ENCODE data around the gene ZNF462.

The ZNF462 gene

DNA sequence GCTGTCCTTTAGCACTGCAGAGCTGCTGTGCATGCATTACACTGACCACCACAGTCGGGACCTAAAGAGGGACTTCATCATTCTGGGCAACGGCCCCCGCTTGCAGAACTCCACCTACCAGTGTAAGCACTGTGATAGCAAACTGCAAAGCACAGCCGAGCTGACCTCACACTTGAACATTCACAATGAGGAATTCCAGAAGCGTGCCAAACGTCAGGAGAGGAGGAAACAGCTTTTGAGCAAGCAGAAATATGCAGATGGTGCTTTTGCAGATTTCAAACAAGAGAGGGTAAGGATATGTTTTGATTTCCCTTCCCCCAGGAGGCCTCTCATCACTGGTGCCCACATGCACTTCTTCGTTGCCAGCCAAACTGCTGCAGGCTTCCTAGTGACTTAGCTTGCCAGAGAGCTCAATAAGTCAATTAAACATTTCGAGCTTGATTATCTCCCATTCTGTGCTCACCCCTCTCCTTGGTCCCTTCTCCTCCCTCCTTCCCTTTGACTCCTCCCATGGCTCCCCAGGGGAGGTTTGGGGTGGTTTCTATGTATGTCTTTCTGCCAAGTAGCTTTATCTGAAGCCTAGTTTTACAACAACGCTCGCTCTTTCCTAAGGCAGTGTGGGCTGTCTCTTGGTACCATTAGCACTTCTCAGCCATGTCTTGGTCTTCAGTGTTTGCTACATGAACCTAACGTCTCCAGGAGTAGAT is 66.7 kb downstream of the ZNF462 start:
- no peak for DNase-seq

DNA sequence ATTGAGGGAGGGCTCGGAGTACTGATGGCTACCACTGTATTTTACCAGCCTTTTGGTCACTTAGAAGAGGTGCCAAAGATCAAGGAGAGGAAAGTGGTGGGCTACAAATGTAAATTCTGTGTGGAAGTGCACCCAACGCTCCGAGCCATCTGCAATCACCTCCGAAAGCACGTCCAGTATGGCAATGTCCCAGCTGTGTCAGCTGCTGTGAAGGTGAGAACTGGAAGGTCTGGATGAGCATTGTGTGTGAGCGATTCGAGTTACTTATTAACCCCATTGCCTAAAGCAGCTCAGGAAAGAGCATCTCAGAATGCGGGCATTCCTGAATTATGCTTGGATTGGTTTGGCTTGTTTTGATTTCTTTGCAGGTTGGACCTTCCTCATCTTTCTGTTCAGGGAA is 67.5 kb downstream of the ZNF462 start:
- DNase-seq = no peak

DNA sequence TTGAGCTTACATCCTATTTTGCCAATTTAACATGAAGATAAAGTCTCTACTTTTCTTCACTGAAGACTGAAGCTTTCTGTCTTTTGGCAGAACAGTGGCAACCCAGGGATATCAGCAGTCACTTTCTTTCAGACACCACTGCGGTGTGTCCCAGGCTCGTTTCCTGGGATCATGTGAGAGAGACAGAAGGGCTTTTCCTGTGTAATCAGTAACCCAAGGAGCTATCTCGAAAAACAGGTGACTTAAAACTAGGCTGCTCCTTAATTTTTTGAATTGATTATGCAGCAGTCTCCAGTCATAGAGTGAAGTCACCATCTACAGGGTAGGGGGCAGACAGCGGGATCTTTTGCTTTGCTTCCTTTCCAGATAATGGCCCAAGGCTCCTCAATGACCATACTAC is 68.5 kb downstream of the ZNF462 start:
- no peak for DNase-seq

DNA sequence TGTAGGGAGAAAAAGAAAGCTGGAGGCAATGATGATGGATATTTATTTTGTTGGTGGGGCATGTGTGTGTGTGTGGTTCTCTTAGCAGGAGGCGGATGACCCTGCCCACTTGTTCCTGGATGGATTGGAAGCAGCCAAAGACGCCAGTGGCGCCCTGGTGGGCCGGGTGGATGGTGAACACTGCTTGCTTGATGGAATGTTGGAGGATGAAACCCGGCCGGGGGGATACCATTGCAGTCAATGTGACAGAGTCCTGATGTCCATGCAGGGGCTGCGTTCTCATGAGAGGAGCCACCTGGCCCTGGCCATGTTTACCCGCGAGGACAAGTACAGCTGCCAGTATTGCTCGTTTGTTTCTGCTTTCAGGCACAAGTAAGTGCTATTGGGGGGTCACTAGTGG is 69.2 kb downstream of the ZNF462 start:
- DNase-seq = no peak

DNA sequence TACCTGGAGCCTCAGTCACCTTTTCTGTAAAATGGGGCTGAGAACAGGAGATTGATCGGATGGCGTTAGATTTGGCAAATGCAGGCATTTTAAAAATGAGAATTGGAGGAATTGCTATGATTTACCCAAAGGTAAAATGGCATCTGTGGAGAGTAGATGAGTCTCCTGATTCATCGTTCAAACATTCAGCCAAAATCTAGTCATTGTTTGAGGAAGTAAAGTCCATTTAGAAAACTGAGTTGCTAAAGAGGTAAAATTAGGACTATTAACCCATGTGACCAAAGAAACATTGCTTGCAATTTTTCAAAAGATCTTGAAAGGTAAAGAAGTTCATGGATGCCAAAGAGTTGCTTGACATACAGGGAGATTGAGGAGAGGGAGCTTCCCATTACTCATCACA is 69.7 kb downstream of the ZNF462 start:
- no peak for DNase-seq

DNA sequence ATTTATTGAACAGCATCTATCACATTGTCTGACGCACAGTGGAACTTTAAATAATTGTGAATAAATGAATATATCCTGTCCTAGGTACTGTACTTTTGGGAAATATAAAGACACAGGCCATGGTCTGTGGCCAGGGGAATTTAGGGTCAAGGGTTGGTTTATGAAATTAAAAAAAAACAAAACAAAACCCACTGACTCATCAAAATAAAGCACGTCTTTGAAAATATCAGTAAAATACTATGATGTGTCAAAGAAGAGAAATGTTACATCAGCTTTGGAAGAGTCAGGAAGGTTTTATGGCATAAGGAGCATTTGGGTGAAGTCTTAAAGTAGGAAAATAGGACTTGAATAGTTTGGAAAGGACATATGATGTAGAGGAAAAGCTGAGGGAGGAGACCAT is 70.5 kb downstream of the ZNF462 start:
- no peak for DNase-seq

DNA sequence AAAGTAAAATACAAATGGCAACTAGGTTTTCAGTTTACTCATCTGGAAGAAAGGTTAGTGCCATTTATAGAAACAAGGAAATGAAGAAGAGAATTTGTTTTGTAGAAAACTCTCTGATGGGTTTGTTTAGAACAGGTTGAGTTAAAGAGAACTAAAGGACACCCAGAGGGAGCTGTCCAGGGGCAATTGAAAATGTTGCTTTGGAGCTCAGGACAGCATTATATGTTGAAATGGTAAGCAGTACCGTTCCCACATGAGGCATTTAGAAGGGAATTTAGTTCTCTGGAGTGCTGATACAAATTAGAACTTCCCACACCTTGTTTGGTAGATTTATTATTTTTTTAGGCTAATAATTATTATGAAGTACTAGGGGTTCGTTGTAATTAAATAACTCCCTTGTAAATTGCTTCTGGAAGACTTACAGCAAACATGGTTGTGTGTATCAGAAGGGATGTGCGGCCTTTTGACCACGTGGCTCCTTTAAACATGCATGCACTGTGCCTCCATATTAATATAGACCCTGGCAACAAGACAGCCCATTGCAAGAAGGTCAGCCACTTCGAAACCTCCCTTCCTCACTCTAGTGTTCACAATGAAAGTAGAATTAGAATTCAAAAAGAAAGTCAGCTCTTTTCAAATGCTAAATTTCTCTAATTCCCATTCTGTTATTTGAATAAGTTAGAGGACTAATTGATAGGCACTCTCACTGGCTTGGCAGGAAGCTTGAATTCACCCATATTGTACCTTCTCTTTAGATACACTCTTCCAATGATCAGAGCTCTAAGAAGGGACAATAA is 71.7 kb downstream of the ZNF462 start:
- DNase-seq = no peak

DNA sequence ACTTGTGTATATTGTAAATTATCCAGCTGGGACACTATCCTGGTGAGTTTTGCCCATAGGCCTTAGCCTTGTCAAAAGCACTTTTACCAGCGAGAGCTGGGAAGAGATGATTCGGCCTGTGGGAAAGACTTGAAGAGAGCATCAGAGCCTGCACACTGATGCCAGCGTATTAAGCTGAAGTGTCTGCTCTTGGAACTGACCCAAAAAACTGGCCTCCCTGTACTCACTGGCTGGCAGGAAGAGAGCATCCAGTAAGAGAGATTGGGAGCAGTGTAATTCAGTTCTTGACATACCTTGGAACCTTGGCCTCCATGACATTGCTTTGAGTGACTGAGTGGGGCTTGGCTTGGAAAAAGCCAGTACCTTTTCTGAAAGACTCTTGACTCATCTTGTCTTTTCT is 73.7 kb downstream of the ZNF462 start:
- DNase-seq = no peak

DNA sequence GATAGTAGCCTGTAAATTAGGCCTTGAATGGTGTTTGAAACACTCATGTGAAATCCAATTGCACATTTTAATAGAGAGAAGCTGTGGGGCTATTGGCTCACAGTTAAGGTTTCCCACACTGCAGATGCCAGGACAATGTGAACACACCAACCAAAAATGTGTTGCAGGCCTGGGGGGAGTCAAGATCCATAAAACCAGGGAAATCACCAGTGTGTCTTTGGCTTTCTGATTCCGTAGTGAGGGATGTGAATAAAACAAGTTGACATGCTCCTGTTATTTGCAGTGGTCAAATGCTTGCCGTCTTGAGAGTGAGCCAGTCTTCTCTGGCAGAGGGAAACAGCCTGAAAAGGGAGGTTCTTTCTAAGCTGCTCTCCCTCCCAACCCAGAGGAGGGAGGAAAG is 79.0 kb downstream of the ZNF462 start:
- no peak for DNase-seq

DNA sequence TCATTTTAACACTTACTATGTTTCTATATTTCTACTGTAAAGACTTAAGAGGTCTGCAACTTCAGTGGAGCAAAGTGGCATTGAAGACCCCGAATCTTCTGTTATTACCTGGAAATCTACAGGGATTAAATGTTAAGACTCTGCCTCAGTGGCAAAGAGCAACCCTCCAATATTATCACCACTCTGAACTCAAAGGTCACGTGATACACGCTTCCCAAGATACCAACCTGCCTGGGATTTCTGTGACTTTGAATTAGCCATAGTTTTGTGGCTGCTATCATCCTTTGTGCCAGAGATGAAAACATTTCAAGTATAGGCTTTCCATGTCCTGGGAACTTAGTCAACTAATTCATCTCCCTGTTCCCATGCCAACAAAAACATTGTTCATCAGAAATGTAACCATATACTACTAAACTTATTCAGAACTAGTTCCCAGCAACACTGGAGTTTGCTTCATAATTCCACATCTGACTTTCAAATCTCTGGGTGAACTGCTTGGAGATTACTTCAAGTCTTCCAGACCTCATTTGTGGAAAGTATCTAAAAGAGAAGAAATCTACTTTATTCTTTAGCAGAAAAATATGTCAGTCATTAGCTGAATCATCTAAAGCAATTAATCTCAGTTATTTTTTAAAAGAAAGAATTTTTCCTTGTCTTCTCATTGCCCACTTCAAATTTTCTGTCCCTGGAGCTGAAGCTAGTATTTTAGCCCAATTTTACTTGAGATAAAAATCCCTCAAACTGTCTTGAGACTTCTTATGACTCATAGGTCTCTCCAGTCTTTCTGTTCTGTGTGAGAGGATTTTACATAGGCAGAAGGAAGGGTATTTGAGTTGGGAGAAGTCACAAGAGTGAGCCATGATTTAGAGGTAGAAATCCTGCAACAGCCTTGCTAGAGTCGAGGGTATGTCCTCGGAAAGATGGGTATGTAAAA is 83.0 kb downstream of the ZNF462 start:
- DNase-seq = no peak

DNA sequence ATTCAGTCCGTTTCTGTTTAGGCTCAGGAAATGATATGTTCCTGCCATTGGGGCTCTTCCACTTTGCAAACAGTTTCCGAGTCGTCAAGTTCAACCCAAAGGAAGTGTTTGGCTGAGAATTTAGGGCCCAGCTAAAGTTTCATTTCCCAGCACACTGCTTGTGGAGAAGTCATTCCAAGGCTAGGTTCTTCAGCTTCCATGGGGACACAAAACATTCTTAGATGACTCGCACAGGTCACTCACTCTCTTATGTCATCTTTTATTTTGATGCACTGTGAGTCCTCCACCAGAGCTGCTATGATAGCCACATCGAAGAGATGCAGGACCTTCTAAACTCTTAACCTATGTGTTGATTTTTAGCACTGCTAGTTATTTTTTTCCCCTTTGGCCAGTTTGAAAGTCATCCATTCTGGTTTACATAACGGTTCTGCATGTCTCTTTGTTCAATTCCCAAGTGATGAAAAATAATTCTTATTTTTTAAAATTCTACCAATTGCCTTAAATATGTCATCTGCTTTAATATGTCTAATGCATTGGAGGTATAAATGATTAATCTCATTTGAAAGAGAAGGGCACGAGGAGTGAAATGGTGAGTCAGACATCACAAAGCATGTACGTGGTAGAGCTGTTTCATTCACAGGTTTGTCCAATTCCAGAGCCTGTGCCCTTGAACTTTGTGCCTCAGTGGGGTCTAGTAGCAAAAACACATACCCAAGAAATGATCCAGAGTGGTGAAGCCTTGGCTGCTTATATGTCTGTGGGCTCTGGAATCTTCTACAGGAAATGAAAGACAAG is 84.3 kb downstream of the ZNF462 start:
- no peak for DNase-seq

DNA sequence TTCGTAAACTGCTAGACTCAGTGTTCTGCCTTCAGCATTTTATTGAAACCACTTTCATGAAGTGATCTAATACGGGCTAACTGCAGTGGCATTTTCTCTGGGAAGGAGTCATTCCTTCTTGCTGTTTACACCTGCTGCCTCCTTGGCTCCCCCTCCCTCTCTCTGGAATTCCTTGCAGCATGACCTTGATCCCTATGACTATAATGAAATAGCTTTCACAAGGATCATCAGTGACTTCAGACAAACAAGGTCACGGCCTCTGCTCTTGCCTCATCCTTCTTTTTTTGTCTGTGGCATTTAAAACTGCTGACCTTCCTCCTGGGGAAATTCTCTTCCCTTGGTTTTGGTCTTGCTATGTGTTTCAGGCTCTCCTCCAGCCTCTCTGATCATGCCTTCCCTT is 90.2 kb downstream of the ZNF462 start:
- no peak for DNase-seq

DNA sequence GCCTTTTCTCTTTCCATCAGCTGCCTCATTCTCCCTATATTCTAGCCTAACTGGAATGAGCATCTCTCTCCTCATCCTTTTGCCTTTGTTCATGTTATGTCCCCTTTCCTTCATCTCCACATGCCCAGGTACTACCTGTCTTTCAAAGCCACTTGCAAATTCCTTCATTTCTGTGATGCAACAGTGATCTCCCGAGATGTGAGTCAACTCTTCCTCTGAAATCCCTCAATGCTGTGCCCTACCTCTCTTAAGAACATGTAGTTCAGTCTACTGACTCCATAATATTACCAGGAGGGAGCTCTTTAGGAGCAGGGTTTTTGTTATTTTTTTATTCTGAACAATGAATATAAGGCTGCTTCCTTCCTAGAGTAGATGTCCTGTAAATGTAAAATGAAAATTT is 91.6 kb downstream of the ZNF462 start:
- DNase-seq = no peak

DNA sequence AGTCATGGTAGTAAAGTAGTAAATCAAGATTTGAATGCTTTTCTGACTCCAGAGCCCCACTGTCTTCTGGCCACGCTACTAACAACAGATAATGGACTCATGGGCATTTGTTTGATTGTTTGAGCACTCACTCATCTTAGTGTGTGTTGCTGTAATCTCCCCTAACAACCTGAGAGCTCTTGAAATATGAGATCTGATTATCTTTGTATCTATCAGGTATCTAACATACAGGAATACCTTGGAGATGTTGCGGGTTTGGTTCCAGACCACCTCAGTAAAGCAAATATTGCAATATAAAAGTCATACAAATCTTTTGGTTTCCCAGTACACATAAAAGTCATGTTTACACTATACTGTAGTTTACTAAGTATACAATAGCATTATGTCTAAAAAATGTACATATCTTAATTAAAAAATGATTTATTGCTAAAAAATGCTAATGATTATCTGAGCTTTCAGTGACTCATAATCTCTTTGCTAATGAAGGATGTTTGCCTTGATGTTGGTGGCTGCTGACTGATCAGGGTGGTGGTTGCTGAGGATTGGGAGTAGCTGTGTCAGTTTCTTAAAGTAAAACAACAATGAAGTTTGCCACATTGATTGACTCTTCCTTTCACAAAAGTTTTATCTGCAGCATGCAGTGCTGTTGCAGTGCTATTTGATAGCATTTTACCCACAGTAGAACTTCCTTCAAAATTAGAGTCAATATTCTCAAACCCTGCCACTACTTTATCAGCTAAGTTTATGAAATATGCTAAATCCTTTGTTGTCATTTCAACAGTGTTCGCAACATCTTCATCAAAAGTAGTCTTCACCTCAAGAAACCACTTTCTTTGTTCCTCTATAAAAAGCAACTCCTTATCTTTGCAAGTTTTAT is 92.2 kb downstream of the ZNF462 start:
- DNase-seq = no peak

DNA sequence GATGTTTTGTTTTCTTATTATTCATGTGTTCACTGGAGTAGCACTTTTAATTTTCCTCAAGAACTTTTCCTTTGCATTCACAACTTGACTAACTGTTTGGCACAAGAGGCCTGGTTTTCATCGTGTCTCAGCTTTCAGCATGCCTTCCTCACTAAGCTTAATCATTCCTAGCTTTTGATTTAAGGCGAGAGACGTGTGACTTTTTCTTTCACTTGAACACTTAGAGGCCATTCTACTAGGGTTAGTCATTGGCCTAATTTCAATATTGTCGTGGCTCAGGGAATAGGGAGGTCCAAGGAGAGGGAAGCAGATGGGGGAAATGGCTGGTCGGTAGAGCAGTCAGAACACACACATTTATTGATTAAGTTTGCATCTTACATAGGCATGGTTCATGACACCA is 94.0 kb downstream of the ZNF462 start:
- DNase-seq = no peak

DNA sequence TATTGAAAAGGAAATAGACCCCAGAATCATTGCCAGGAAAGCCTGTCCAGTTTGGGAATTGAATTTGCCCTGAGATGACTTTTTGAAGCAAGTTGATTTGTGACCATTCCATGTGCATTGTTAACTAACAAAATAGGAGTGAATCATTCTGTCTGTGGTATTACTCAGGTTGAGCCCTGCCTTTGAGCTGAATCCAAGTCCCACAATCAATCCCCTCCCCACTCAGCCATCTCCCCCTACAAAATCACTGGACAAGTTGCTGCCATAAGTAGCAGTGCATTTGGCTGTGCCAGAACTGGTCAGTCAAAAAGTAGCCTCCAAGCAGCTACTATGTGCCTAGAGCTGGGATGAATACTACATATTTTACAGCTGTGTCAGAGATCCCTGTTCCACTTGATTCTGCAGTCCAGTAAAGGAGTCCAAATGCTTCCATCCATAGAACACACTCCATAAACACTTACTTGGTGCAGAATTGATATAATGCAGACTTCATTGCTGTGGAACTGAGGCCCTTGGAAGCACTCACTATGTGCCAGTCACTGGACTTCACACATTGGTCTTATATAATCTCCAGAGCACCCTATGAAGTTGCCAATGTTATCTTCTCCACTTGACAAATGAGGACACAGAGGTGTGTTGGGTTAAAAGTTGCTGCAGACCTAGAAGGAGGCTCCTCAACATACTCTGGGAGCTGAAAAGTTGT is 96.1 kb downstream of the ZNF462 start:
- no peak for DNase-seq

DNA sequence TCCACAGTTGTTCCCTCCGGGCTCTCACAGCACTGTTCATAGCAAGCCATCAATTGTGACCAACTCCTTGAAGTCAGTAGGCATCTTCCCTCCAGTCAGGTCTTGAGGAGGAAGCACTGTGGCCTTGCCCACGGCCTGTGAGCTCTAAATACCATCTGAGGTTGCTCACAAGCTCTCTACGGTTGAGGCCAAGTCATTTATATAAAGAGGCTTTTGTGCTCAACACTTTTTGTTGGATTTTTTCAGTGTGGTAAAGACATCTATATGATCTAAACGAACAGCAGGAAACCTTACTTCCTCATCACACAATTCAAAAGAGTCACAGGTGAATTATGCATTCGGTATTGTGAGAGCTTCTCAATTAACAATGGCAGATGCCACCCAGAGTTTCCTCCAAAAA is 97.3 kb downstream of the ZNF462 start:
- DNase-seq = no peak

DNA sequence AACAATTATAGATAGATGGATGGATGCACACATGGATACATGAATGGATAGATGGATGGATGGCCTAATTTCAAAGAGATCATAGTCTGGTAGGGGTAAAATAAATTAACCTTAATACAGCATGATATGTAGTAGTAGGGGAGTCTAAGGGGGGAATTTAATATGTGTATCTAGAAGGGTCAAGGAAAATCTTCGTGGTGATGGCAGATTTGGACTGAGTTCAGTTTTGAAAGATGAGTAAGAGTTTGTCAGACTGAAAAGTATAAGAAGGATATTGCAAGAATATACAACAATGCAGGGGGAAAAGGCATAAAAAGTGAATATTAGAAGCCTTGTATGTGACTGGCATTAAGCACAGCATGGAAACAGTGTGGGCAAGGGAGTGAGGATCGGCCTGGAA is 98.7 kb downstream of the ZNF462 start:
- DNase-seq = no peak

DNA sequence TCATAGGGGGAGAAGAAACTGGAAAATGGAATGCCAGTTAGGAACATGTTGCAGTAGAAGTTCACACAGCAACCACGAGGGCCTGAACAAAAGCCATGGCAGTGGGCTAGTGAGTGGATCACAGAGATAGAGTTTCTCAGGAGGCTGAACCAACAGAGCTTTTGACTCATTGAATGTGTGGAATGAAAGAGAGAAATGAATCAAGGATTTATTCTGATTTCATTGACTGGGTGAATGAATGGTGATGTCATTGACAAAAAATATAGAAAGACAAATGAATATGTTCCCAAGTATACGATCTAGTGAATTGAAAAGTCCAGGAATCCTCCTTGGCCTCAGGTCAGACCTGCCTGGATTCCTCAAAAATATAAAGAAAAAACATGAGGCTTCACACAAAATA is 99.2 kb downstream of the ZNF462 start:
- no peak for DNase-seq

DNA sequence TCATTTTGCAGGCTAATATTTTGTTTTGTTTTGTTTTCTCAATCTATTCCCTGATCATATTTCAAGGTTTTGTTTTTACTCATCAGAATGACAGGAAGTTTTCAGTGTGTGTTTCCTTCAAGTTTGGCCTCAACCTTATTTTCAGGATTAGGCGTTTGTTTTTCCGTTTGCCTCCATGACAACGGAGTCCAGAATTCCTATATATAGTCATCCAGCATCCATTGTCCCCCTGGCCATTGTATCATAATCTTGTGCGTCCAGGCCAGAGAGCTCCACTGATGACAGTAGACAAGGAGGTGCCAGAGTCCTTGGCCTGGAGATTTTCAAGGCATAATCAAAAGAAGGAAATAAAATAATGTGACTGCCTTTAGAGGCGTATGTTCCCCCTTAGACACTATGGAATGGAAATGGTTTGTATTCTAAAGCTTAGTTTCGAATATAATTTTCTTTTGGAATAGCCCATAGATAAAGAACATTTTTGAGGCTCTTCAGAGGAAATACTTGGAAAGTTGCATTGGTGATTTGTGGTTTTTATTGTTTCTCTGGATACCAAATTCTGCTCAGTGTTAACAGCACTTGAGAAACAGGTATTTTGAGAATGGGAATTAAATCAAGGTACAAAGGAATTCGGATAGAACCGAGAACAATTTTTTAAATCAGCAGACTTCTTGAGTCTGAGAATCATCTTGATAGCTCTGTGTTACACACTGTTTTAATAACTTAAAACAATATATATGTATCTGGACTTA is 99.8 kb downstream of the ZNF462 start:
- DNase-seq = no peak

Data from KG1 (cell line).